AG10803 (cell line): ENCODE results near the gene RRAD.
"Not testable (repeated sequence)": the region's sequence is repeated elsewhere in the genome, so short reads cannot be mapped to it uniquely, and the experiment has no call there.

ENCODE experiments used
- DNase-seq: peaks from one replicate; pipeline ENCODE4 v3.0.0; 2010; ENCODE audit warnings: low read depth
- H3K4me3 ChIP-seq: 2 replicates; pipeline ENCODE4 v1.5.1; 2011; ENCODE audit warnings: mild to moderate bottlenecking, low read length, control low read depth
- TF ChIP-seq, protein P1 (sequence below): conservative IDR thresholded peaks from 2 replicates; pipeline ENCODE4 v1.5.1; 2011; ENCODE audit warnings: mild to moderate bottlenecking, low read length, control low read depth, inconsistent platforms

The RRAD gene

DNA sequence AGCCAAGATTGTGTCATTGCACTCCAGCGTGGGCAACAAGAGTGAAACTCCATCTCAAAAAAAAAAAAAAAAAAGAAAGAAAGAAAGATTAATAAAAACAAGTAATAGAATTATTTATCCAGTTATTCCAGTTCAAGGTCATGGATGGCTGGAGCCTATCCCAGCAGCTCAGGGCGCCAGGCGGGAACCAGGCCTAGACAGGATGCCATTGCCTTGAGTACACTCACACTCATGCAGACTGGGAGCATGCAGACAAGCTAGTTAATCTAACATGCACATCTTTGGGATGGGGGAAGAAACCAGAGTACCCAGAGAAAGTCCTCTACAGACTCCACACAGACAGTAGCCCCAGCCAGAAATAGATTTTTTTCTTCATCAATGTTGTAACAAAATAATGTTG, 27.1 kb downstream of the RRAD start:
- no peak overlapping the region for H3K4me3 ChIP-seq
- TF ChIP-seq, protein P1, sequence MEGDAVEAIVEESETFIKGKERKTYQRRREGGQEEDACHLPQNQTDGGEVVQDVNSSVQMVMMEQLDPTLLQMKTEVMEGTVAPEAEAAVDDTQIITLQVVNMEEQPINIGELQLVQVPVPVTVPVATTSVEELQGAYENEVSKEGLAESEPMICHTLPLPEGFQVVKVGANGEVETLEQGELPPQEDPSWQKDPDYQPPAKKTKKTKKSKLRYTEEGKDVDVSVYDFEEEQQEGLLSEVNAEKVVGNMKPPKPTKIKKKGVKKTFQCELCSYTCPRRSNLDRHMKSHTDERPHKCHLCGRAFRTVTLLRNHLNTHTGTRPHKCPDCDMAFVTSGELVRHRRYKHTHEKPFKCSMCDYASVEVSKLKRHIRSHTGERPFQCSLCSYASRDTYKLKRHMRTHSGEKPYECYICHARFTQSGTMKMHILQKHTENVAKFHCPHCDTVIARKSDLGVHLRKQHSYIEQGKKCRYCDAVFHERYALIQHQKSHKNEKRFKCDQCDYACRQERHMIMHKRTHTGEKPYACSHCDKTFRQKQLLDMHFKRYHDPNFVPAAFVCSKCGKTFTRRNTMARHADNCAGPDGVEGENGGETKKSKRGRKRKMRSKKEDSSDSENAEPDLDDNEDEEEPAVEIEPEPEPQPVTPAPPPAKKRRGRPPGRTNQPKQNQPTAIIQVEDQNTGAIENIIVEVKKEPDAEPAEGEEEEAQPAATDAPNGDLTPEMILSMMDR: no peak
- peak; percentile 74 for DNase-seq

DNA sequence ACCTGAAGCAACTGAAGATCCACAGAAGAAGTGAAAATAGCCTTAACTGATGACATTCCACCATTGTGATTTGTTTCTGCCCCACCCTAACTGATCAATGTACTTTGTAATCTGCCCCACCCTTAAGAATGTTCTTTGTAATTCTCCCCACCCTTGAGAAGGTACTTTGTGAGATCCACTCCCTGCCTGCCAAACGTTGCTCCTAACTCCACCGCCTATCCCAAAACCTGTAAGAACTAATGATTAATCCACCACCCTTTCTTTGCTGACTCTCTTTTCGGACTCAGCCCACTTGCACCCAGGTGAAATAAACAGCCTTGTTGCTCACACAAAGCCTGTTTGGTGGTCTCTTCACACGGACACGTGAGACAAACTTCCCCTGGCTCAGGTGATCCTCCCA, 28.7 kb downstream of the RRAD start:
- not testable (repeated sequence) for H3K4me3 ChIP-seq, DNase-seq

DNA sequence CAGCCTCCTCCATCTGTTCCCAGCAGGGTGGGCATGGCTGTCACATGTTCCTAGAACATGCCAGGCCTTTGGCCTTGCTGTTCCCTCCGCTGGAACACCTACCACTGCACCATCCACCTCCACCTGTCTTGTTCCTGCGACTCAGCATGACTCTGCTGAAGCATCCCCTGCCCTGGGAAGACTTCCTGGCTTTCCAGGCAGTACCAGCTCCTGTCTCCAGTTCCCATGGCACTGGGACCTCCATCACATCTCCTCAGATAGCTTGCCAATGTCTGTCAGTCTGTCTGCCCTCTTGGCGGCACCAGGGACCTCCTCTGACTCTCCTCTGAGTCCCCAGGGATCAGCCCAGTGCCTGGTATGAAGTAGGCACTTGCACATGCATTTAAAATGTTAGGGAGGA, 29.3 kb downstream of the RRAD start:
- no peak for DNase-seq
- TF ChIP-seq, protein P1: no peak
- no peak overlapping the region for H3K4me3 ChIP-seq

DNA sequence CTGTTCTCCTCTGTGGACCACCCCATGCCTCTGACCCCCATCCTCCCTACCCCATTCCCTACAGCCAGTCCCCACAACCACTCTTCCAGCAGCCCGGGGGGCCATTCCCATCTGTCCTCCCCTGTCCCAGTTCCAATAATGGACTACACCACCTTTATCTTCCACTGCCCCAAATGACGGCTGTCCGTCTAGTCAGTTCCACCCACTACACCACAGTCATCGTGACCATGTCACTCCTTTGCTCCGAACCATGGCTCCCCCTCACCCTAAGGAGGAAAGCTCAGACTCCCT, 29.7 kb downstream of the RRAD start:
- TF ChIP-seq, protein P1: no peak
- no peak for DNase-seq

GRCh38 chr16:66894948-66895688, 30.2 kb downstream of the RRAD start:
- H3K4me3 ChIP-seq: no peak overlapping the region
- TF ChIP-seq, protein P1: peak; percentile 92
- peak; percentile 71 for DNase-seq

More for the DNA sequence above, 29.7 kb downstream of the RRAD start:
- H3K4me3 ChIP-seq: no peak overlapping the region

GRCh38 chr16:66894055-66894454, 31.3 kb downstream of the RRAD start:
- H3K4me3 ChIP-seq: no peak overlapping the region
- DNase-seq: no peak
- TF ChIP-seq, protein P1: no peak

DNA sequence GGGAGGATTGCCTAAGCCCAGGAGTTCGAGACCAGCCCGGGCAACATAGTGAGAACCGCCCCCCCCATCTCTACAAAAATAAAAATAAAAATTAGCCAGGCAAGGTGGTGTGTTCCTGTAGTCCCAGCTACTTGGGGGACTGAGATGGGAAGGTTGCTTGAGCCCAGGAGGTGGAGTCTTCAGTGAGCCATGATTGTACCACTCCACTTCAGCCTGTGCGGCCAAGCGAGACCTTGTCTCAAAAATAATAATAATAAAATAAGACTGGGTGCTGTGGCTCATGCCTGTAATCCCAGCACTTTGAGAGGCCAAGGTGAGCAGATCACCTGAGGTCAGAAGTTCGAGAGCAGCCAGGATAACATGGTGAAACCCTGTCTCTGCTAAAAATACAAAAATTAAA, 33.5 kb downstream of the RRAD start:
- DNase-seq: no peak
- no peak overlapping the region for H3K4me3 ChIP-seq
- TF ChIP-seq, protein P1: no peak

DNA sequence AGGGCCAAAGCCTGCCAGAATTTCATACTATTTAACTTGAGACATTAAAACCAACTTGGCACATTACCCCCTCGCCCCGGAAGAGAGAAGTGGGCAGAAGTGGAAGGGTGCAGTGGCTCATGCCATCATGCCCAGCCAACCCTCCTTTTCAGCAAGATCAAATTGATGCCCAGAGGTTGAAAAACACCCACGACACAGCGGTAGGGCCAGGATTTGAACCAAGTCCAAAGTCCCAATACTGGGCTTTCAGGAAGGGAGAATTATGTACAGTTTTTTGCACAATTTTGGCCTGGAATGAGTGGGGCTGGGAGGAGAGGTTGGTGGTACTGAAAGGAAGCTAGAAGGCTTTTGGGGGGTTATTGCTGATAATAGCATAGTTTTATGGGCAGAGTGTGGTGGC, 34.0 kb downstream of the RRAD start:
- H3K4me3 ChIP-seq: no peak overlapping the region
- DNase-seq: no peak
- TF ChIP-seq, protein P1: no peak
